HUES6 (cell line): ENCODE data around the gene NDUFB8.

Source experiments
- H3K27ac ChIP-seq: 2 replicates; pipeline ENCODE4 v1.7.0; 2013; ENCODE audit warnings: low read depth, mild to moderate bottlenecking, low read length, inconsistent platforms
- H3K27me3 ChIP-seq: 2 replicates; pipeline ENCODE4 v1.6.1; 2013; ENCODE audit warnings: low read length; ENCODE audit not compliant: control insufficient read depth, insufficient read depth
- H3K36me3 ChIP-seq: 2 replicates; pipeline ENCODE4 v1.6.1; 2013; ENCODE audit warnings: low read length; ENCODE audit not compliant: control insufficient read depth, insufficient read depth
- H3K4me1 ChIP-seq: 2 replicates; pipeline ENCODE4 v1.6.1; 2013; ENCODE audit warnings: low read length; ENCODE audit not compliant: control insufficient read depth, insufficient read depth
- H3K4me3 ChIP-seq: 2 replicates; pipeline ENCODE4 v1.5.1; 2013; ENCODE audit warnings: low read depth, low read length
- H3K9ac ChIP-seq: one replicate; pipeline ENCODE4 v1.6.1; 2013; ENCODE audit warnings: mild to moderate bottlenecking, low read length
- H3K9me3 ChIP-seq: 2 replicates; pipeline ENCODE4 v1.6.1; 2013; ENCODE audit warnings: low read depth, low read length; ENCODE audit not compliant: control insufficient read depth, insufficient read depth

The NDUFB8 gene

DNA sequence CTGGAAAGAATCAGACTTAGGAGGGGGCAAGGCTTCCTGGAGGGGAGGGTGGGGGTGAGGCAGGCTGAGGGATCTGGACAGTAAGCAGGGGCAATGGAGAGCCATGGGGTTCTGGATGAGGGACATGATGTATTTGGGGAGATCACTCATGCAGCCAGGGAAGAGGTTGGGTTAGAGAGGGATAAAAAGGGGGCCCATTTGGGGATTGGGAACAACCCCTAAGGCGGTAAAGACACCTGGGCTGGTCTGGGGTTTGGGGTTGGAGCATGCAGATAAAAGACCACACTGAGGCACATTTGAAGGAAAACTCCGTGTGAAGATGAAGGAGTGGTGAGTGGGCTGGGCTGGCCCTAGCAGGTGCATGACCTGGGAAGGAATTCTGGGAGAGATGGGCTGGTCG is 36.9 kb upstream of the NDUFB8 start:
- Histone ChIP-seq H3K27ac (no peak overlapping the region), H3K4me3 (no peak overlapping the region), H3K4me1 (peaks cover 8% of the 10 kb centered on the region; the same call in 1 of the 2 replicates), H3K9ac (no peak overlapping the region), H3K36me3 (no peaks in the 10 kb centered on the region), H3K9me3 (no peaks in the 10 kb centered on the region), H3K27me3 (peaks cover 75% of the 10 kb centered on the region)

DNA sequence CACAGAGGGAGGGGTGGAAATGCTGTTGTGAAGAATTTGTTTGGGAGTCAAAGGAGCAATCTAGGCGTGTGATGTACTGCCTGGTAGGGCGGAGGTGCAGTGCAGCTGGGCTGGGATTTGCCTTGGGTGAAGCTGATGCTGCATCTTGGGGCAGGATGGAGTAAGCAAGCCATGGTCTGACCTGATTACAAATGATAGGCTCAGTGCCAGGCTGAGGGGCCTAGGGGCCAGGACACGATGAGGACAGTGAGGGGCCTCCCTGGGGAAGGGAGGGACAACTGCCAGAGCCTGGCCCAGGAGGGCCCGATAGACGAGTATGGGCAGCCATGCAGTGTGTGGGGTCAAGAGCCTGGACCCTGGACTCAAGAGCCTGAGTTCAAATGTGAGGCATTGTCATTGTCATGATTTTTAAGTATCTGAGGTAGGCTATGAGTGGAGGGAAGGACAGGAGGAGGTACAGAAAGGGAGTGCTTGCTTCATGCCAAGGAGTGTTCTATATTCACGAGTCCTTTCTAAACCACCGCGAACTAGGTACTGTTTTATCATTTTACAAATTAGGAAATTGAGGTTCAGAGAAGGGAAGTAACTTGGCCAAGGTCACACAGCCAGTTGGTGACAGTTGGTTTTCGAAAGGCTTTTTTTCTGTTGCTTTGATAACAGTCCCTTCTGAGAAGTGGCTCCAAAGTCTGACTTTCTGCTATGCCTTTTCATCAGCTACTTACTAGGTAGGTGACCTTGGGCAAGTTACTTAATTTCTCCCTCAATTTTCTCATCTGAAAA is 35.7 kb upstream of the NDUFB8 start:
- no peak overlapping the region for H3K9ac ChIP-seq
- peaks cover 5% of the 10 kb centered on the region; the same call in 1 of the 2 replicates for H3K4me1 ChIP-seq
- no peak overlapping the region for H3K4me3 ChIP-seq
- H3K36me3 ChIP-seq = no peaks in the 10 kb centered on the region
- H3K27ac ChIP-seq = no peak overlapping the region
- no peaks in the 10 kb centered on the region for H3K9me3 ChIP-seq
- peaks cover 77% of the 10 kb centered on the region for H3K27me3 ChIP-seq

DNA sequence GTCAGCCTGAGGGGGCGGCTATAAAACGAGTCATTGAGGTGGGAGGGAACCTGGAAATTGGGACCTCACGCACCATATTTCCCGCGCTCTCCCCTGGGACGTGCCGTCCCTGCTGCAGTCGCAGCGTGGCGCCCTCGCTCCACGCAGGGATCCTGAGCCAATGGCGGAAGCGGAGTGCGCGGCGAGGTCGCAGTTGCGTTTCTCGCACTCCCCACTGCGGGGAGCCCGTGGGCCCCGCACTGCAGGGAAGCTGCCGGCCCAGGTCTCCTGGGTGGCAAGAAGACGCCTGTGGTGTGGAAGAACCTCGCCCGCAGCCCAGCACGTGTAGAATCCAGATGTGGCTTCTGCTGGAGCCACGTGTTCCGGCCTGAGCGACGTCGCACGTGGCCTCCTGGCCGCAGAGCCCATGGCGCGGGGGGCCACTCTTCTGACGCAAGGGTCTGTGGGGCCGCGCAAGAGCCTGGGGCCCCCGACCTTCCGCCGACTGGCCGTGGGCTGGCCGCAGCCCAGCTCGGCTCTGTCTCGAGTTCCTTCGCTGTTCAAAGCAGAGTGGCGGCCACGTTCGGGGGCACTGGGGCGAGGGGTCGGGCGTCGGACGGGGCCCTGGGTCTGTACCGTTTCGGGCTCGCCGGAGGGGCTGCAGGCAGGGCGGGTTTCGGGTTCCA is 32.5 kb upstream of the NDUFB8 start:
- Histone ChIP-seq H3K4me1 (no peaks in the 10 kb centered on the region), H3K36me3 (peaks cover 6% of the 10 kb centered on the region; the same call in 1 of the 2 replicates), H3K27ac (no peak overlapping the region), H3K9me3 (no peaks in the 10 kb centered on the region), H3K27me3 (peaks cover 49% of the 10 kb centered on the region), H3K4me3 (peak overlapping the region; percentile 17; the same call in 1 of the 2 replicates), H3K9ac (no peak overlapping the region)

DNA sequence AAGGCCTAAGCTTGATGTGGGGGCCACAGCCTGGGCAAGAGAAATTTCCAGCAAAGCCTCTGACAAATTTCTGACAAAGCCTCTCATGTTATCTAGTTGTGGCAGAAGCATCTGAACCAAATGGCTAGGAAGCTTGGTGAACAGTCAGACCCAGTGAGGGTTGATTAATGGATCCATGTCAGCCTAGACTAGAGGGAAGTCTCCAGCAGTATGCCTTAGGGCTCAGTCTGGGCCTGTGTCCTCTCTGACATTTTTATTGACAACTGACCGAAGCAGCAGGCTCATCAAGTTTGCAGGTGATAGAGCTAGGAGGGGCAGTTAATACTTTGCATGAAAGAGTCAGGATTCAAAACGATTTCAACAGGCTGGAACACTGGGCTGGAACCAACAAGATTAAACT is 31.3 kb upstream of the NDUFB8 start:
- H3K9me3 ChIP-seq = no peaks in the 10 kb centered on the region

DNA sequence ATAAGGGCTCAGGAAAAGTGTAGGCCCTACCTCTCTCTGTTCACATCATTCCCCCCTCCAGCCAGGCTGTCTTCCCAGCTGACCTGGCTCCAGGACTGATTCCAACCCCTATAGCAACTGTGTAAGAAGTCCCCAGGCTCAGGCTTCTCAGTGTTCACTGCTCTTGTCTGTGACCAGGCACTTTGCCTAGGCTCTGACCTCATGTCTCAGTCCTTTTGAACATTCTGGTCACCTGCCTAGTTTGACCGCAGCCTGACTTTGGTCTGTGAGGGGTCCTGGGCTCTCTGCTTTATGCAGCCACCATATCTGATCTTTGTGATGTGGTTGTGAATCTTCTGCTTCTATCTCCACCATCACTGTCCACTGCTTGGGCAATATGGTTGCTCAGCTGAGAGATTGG is 30.6 kb upstream of the NDUFB8 start:
- H3K27me3 ChIP-seq = peaks cover 30% of the 10 kb centered on the region
- H3K9me3 ChIP-seq = no peaks in the 10 kb centered on the region
- no peak overlapping the region for H3K27ac ChIP-seq
- H3K9ac ChIP-seq = no peak overlapping the region
- H3K36me3 ChIP-seq = peaks cover 16% of the 10 kb centered on the region
- H3K4me3 ChIP-seq = no peak overlapping the region
- H3K4me1 ChIP-seq = no peaks in the 10 kb centered on the region

More for the DNA sequence above, 31.3 kb upstream of the NDUFB8 start:
- peaks cover 38% of the 10 kb centered on the region for H3K27me3 ChIP-seq
- no peak overlapping the region for H3K9ac ChIP-seq
- H3K36me3 ChIP-seq = peaks cover 16% of the 10 kb centered on the region
- H3K4me1 ChIP-seq = no peaks in the 10 kb centered on the region
- H3K27ac ChIP-seq = no peak overlapping the region
- H3K4me3 ChIP-seq = no peak overlapping the region

DNA sequence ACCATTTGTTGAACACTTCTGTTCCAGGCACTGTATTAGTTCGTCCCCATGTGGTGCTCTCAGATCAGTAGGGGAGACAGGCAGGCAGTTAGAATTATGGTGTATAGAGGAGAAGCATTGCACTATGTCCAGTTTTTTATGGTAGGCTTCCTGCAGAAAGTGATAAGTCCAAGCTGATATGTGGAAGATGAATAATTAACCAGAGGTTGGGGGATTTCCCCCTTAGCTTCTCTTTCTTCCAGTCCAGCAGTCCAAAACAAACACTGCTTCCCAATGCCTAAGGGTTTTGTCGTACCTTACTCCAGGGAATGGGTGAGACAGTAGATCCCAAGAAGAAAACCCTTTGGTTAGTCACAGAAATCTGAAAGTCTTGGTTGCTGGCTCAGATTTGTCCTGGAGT is 25.2 kb upstream of the NDUFB8 start:
- Histone ChIP-seq H3K36me3 (peaks cover 43% of the 10 kb centered on the region), H3K27ac (no peak overlapping the region), H3K27me3 (no peaks in the 10 kb centered on the region), H3K9me3 (no peaks in the 10 kb centered on the region), H3K9ac (no peak overlapping the region), H3K4me1 (no peaks in the 10 kb centered on the region), H3K4me3 (no peak overlapping the region)

DNA sequence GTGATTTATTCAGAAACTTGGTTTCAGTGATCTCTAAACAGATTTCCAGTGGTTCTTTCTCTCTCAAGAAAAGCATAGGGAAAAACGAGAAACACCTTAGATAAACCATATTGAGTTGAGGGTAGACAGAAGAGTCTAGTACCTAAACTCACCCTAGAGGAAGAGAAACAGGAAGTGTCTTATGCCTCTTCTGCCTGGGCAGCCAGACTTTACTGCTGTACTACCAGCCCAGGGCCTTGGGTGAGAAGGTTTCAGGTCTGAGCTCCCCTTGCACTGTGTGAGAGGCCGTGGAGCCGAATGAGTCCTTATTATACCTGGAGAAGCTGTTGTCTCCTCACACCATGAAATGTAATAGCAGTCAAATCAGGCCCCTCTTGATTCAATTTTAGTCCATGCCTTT is 24.3 kb upstream of the NDUFB8 start:
- H3K4me3 ChIP-seq = no peak overlapping the region
- H3K36me3 ChIP-seq = peaks cover 53% of the 10 kb centered on the region
- H3K9ac ChIP-seq = no peak overlapping the region
- H3K9me3 ChIP-seq = no peaks in the 10 kb centered on the region
- no peaks in the 10 kb centered on the region for H3K27me3 ChIP-seq
- no peak overlapping the region for H3K27ac ChIP-seq
- H3K4me1 ChIP-seq = no peaks in the 10 kb centered on the region

DNA sequence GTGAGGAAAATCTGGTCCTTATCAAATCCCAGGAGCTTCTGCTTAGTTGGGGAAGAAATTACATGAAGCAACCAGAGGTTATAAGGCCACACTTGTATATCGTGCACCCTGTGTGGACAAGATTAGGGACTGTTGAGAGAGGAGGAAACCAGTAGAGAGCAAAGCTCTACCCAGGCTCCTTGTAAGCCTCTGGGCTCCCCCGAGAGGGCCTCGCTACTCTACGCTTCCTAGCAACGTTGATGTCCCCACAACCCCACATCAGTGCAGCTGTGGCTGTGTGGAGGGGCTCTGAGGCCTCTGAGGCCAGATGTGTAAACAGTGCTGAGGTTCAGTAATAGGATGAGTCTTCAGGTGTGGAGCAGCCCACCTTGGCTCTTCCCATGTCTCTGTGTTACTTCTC is 22.1 kb upstream of the NDUFB8 start:
- Histone ChIP-seq H3K9ac (peak overlapping the region; percentile 23), H3K4me1 (no peaks in the 10 kb centered on the region), H3K36me3 (peaks cover 65% of the 10 kb centered on the region)

DNA sequence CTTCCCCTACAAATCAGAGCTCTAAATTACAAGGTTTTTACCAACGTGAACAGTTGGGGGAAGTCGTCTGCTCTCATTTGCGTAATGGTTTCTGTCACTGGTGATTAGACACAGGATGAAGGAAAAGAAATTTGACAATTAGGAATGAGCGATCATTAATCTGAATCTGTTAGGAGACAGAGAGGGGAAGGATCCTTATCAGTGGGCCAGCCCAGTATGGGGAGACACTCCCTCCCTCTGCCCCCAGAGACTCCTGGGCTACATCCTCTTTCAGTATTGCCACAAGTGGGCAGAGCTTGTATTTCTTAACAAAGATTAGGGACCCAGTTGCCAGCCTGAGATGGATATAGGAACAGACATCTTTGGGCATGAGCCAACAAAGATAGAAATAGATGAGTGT is 21.5 kb upstream of the NDUFB8 start:
- H3K9me3 ChIP-seq = no peaks in the 10 kb centered on the region
- H3K4me1 ChIP-seq = no peaks in the 10 kb centered on the region
- H3K27me3 ChIP-seq = no peaks in the 10 kb centered on the region
- H3K36me3 ChIP-seq = peaks cover 62% of the 10 kb centered on the region
- no peak overlapping the region for H3K27ac ChIP-seq
- no peak overlapping the region for H3K4me3 ChIP-seq
- H3K9ac ChIP-seq = no peak overlapping the region

More for the DNA sequence above, 22.1 kb upstream of the NDUFB8 start:
- H3K27me3 ChIP-seq = no peaks in the 10 kb centered on the region
- H3K4me3 ChIP-seq = no peak overlapping the region
- no peak overlapping the region for H3K27ac ChIP-seq
- H3K9me3 ChIP-seq = no peaks in the 10 kb centered on the region

DNA sequence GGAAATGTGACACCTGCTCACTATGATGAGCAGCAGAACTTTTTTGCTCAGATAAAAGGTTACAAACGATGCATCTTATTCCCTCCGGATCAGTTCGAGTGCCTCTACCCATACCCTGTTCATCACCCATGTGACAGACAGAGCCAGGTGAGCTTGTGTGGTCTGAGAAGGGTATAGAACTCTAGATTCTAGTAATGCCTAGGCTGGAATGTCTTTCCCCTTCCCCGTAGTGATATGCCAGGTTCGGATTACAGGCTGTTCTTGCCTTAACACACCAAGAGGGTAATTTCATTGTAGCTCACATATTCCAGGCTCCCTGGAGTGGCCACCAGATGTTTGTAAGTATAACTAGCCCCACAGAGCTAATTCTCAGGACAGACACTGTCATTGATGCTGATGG is 15.3 kb upstream of the NDUFB8 start:
- Histone ChIP-seq H3K4me3 (no peak overlapping the region), H3K27me3 (no peaks in the 10 kb centered on the region), H3K9ac (no peak overlapping the region), H3K4me1 (no peaks in the 10 kb centered on the region), H3K36me3 (peaks cover 92% of the 10 kb centered on the region), H3K9me3 (no peaks in the 10 kb centered on the region), H3K27ac (no peak overlapping the region)

DNA sequence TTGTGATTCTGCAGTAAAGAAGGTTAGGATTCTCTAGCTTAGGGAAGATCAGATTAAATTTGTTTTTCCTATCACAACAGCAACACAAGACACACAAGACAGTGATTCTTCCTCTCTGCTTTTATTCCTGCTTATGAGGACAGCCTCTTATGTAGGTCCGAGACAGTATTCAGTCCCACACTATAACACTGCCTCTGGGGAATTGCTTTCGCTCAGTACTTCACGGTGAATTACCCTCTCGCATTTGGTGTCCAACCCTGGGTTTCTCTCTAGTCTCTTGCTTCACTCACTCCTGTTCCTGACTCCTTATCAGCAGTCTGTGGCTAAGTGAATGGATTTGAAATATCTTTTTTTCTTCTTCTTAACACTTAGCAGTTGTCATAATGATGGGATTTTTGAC is 7.8 kb upstream of the NDUFB8 start:
- no peaks in the 10 kb centered on the region for H3K9me3 ChIP-seq
- peaks cover 43% of the 10 kb centered on the region for H3K36me3 ChIP-seq
- H3K9ac ChIP-seq = peak overlapping the region; percentile 12
- H3K4me1 ChIP-seq = peaks cover 7% of the 10 kb centered on the region
- H3K4me3 ChIP-seq = no peak overlapping the region
- no peaks in the 10 kb centered on the region for H3K27me3 ChIP-seq
- no peak overlapping the region for H3K27ac ChIP-seq
